OCI-LY3 (cell line): Measurements from ENCODE around the gene GSN.

ENCODE experiments used
- EZH2phosphoT487 ChIP-seq: fragments of 200-600 bp; shearing (Covaris generic); IDR thresholded peaks from 2 replicates; pipeline ENCODE4 v1.6.1; 2018; ENCODE audit warnings: antibody characterized with exemption, mixed run types, low read depth
- TF ChIP-seq, protein P1 (sequence below): fragments of 200-600, 300-600 bp; sonication (generic); IDR thresholded peaks from 2 replicates; pipeline ENCODE4 v1.5.1; 2014; ENCODE audit warnings: antibody characterized with exemption, low read length, low read depth

DNA sequence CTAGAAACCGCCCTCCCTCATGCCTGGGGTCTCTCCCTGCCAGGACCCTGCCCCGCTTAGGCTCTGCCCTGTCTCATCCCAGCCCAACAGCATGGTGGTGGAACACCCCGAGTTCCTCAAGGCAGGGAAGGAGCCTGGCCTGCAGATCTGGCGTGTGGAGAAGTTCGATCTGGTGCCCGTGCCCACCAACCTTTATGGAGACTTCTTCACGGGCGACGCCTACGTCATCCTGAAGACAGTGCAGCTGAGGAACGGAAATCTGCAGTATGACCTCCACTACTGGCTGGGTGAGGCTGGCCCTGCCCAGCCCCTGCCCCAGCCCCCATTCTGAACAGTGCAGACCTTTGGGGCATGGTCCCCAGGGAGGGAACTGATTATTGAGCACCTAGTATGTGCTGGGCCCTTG lies 33.9 kb downstream of the GSN start:
- TF ChIP-seq, protein P1, sequence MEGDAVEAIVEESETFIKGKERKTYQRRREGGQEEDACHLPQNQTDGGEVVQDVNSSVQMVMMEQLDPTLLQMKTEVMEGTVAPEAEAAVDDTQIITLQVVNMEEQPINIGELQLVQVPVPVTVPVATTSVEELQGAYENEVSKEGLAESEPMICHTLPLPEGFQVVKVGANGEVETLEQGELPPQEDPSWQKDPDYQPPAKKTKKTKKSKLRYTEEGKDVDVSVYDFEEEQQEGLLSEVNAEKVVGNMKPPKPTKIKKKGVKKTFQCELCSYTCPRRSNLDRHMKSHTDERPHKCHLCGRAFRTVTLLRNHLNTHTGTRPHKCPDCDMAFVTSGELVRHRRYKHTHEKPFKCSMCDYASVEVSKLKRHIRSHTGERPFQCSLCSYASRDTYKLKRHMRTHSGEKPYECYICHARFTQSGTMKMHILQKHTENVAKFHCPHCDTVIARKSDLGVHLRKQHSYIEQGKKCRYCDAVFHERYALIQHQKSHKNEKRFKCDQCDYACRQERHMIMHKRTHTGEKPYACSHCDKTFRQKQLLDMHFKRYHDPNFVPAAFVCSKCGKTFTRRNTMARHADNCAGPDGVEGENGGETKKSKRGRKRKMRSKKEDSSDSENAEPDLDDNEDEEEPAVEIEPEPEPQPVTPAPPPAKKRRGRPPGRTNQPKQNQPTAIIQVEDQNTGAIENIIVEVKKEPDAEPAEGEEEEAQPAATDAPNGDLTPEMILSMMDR = no peak
- no peak for TF ChIP-seq EZH2phosphoT487
